Inferior parietal cortex (tissue), 1 donor: ENCODE measurements around the gene PRSS53.
"Not testable (repeated sequence)": the region's sequence is repeated elsewhere in the genome, so short reads cannot be mapped to it uniquely, and the experiment has no call there.

Source experiments
- DNase-seq: peaks from one replicate; pipeline ENCODE4 v3.0.0-alpha.2; 2016; ENCODE audit errors: extremely low spot score

The PRSS53 gene

DNA sequence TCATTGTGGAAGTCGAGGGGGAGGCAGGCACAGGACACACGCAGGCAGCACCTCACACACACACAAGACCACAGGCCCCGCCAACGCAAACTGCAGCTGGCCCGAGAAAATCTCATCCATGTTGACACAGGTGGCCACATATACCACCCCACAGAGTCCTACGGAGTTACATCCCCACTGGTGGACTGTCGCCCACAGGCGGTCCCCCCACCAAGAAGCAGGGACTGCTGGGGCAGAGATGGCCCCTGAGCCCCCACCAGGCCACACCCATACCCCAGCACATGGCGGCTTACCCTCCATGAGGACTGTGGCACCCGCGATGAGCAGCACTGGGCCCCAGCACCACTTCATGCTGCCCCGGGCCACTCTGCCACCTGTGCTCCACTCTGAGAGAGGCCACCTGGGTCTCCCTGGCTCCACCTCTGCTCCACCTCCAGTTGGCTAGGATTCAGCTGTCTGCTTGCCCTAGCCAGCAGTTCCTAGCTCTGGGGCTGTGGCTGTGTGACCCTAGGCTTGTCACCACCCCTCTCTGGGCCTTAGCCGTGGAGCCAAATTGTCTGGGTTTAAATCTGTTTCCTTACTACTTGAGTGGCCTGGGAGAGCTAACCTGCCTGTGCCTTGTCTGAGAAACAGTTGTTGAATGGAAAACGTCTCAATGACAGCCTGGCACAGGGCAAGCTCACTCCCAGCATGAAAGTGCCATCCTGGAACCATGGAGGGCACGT is at the start of gene PRSS53:
Gene PRSS53, minus strand, starts transcription at position 485 of the 725 bp plus-strand sequence. Its CDS starts 134 bp downstream, at position 351.
- DNase-seq: no peak

DNA sequence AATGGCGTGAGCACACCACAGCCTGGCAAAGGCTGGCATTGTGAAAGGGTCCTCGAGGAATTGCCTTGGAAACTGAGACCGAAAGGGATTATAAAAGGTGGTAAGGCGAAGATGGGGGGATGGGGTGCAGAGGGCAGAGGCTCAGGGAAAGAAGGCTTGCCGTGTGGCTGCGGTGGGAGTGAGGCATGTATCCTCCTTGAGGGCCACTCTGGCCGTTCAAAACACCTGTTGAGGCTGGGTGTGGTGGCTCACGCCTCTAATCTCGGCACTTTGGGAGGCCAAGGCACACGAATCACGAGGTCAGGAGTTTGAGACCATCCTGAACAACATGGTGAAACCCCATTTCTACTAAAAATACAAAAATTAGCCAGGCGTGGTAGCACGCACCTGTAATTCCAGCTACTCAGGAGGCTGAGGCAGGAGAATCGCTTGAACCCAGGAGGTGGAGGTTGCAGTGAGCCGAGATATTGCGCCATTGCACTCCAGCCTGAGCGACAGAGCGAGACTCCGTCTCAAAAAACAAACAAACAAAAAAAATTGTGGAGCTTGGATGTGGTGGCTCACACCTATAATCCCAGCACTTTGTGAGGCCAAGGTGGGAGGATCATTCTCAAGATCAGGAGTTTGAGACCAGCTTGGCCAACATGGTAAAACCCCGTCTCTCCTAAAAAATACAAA is 48.2 kb upstream of the PRSS53 start:
- not testable (repeated sequence) for DNase-seq

DNA sequence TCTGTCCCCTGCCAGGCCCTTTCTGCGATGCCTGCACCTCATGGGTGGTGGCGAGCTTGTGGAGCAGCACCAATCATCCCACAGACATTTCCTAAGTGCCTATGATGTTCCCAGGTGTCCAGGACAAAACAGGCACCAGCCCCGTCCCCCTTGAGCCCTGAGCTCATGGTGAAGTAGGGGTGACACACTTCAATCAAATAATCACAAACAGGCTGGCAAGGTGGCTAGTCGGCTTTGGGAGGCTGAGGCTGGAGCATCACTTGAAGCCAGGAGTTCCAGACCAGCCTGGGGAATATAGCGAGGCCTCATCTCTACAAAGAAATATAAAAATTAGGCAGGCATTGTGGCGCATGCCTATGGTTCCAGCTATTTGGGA is 47.5 kb upstream of the PRSS53 start:
- DNase-seq: no peak

DNA sequence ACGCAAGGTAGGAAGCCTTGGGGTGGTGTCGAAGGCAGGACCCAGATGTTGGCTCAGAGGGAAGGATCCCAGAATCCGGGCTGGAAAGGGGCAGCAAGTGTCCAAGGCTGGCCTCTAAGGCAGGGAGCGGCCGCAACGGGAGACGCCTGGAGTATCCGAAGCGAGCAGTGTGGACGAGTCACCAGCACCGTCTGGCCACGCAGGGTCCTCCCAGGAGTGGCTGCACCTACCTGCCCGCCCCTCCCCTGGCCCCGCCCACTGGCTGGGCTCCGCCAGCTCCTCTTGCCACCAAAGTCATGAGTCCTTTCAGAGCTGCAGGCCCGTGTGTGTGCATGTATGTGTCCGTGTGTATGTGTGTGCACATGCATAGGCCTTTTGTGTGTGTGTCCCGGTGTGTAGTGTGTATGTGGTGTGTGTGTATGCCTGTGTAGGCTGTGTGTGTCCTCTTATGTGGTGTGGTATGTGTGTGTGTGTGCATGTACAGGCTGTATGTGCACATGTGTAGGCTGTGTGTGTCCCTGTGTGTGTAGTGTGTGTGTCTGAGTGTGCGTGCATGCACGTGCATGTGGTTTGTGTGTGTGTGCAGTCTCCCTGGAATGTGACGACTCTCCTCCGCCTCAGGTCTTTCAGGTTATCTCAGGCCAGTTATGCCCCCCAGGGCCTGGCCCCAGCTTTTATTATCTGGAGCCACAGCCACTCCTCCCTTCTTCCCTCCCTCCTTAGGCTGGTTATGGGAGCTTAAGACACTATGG is 47.0 kb upstream of the PRSS53 start, which contains the start of gene PRSS8:
Gene PRSS8, minus strand, starts transcription at position 193 of the 752 bp plus-strand sequence. CDS start 229 bp downstream, outside the sequence.
- no peak for DNase-seq

DNA sequence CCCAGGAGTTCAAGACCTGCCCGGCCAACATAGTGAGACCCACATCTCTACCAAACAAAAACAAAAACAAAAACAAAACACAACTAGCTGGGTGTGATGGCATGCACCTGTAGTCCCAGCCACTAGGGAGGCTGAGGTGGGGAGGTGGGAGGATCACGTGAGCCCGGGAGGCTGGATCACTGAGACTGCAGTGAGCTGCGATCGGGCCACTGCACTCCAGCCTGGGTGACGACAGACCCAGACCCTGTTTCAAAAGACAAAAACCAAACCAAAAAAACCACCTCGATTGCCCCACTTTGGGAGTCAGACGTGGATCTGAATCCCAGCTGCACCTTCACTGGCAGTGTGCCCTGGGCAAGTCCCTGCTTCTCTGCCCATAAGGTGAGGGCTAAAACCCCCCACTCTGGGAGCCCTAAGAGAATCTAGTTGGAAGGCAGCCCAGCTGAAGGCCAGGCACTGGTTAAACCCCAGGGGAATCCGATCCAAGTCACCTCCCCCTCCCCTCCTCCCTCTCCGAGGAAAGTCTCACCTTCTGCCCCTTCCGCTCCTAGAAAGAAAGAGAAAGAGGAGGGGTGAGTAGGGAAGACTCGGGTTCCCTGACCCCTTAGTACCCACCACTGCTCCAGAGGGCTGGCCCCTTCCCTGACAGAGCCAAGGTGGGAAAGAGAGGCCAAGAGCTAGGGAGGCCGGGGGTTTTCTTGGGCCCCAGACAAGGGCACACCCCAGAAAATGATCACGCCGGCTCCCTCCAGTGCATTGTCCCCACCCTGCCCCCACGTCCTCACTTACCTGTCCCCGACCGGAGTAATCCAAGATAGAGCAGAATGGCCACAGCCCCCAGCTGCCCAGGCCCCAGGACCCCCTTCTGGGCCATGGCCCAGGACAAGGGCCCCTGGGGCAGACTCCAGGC is 46.1 kb upstream of the PRSS53 start:
- no peak for DNase-seq

DNA sequence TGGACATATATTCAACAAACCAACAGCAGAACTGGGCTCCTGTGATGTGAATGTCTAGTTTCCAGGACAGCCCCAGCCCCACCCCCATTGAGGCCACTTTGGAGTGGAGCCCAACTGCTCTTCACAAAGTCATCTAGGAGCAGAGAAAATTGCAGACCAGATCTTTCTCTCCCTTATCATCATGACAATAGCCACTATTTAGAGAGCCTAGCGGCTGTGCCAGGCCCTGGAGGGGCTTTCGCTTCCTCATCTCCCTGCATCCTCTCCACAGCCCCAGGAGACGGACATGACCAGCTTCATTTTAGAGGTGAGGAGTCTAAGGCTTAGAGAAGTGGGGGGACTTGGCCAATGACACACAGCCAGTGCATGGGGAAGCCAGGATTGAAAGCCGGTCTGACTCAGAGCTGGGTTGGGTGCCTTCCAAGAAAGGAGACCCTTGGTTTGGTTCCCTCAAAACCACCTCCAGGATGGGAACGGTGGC is 45.4 kb upstream of the PRSS53 start:
- no peak for DNase-seq

DNA sequence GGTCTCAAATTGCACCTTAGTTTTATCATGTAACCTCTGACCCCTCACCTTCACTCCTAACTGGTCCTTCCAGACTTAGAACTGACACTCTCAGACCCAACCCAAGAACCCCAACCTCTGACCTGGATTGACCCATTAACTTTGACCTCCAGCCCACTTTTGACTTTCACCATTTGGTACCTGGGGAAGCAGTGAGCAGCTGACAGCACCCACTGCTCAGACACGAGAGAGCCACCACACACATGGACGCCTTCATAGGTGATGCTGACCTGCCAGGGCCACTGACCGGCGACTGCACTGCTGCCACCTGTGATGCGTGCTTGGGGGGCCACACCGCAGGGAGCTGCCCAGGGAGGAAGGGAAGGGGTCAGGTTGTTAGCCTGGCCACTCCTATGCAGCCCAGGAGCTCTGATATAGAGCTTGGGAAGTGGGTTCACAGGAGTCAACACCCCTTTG is 44.3 kb upstream of the PRSS53 start:
- no peak for DNase-seq

DNA sequence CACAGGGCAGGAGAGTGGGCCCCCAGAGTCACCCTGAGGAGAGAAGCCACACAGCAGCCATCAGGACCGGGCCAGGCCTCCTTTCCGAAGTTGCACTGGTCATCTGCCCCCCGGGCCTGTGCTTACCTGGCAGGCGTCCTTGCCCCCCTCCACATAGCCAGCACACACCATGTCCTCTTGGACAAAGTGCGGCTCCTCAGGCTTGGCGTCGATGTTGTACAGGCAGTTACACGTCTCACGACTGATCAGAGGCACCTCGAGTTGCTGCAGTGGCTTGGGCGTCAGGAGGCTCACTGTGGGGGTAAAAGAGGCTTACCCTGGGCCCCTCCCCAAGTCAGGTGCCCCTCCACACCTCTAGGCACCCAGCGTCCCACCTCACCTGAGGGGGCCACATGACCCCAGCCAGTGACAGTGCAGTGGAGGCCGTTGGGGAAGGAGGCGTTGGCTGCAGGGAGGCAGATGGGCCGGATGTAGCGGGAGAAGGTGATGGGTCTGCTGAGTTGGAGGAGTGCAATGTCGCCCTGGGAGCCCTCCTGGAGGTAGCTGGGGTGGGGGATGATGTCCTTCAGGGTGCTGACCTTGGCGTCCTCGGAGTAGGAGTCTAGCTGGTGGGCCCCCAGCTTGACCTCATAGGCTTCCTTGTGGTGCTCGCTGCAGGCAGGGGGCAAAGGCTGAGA is 43.7 kb upstream of the PRSS53 start:
- no peak for DNase-seq

DNA sequence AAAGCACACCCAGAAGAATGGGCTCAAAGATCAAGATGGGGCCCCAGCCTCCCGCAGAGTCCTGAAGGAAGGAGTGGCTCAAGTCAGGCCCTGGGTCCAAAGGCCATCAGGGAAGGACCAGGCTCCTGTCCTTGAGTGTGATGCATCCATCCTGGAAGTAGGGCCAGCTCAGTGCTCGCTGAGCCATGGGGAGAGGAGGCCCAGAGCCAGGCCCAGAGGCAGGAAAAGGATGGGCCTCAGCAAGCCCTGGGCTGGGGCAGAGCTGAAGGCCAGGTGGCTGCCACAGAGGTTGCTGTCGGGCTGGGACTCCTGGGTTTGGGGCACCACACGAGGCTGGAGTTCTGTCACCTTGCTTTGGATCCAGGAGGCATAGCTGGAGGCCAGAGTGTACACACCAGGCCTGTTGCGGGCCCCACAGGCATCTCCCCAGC is 43.1 kb upstream of the PRSS53 start:
- DNase-seq: no peak

DNA sequence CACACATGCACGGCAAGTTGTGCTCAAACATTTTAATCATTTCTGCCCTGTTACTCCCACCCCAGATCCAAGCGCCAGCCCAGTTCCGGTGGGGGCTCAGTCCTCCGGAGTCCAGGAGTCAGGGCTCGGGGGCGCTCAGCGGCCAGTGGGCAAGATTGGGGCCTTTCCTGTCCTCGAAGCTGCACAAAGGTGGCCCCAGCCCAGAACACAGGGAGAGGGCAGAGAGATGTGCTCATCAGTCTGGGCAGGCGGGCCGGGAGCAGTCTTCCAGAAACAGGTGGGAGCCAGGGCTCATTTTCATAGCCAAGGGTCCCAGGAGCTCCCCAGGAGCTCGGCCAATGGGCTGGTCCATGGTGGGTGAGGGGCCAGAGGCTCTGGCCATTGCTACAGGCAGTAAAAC is 42.7 kb upstream of the PRSS53 start:
- DNase-seq: no peak

DNA sequence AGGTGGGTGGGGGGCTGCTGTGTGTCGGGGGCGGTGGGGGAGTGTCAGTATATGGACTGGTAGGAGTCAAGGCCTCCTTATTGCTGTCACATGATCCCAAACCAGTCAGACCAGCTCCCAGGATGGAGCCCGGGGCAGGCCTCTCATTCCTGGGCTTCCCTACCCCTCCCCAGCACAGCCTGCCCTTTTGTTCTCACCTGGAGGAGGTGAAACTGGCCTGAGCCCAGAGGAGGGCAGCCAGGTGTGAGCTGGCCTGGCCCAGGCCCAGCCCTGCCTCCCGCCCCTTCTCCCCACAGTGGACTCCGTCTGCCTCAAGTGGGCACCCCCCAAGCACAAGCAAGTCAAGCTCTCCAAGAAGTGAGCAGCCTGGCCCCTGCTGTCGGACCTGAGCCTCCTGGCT is 42.2 kb upstream of the PRSS53 start:
- no peak for DNase-seq

DNA sequence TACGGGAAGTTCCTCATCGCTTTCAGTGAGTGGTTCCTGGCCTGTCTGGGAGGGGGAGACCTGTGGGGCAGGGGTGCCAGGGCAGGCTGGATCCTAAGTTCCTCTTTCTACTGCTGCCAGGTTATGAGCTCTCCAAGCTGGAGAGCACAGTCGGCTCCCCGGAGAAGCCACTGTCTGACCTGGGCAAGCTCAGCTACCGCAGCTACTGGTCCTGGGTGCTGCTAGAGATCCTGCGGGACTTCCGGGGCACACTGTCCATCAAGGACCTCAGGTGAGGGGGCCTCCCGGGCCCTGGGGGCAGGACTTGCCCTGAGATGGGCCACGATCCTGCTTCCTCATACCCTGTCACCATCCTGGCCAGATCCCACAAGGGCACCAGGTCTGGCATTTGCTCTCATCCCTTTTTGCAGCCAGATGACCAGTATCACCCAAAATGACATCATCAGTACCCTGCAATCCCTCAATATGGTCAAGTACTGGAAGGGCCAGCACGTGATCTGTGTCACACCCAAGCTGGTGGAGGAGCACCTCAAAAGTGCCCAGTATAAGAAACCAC is 41.7 kb upstream of the PRSS53 start:
- DNase-seq: no peak

DNA sequence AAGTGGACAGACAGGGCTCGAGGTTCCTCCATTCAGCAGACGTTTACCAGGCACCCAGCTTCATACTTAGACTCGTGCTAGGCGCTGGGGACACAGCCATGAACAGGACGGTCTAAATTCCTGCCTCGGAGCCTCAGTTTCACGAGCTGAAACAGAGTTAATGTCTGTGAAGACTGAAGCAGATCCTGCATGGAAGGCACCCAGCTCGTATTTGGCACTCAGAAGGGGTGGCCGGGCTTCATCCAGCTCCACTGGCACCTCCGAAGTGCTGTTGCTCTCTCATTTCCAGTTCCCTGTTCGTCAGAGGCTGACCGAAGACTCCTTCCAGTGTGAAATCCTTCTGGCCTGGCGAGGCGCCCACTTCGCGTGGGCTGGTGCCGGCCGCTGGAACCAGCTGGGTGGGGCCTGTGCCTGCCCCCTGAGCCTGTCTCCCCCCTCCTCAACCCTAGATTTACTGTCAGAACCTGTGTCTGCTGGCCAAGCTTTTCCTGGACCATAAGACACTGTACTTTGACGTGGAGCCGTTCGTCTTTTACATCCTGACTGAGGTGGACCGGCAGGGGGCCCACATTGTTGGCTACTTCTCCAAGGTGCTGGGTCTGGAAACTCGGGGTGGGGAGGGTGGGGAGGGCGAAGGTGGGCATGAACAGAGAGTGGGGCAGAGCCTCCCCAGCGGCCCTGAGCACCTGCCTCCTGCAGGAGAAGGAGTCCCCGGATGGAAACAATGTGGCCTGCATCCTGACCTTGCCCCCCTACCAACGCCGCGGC is 41.0 kb upstream of the PRSS53 start:
- peak; percentile 10 for DNase-seq

DNA sequence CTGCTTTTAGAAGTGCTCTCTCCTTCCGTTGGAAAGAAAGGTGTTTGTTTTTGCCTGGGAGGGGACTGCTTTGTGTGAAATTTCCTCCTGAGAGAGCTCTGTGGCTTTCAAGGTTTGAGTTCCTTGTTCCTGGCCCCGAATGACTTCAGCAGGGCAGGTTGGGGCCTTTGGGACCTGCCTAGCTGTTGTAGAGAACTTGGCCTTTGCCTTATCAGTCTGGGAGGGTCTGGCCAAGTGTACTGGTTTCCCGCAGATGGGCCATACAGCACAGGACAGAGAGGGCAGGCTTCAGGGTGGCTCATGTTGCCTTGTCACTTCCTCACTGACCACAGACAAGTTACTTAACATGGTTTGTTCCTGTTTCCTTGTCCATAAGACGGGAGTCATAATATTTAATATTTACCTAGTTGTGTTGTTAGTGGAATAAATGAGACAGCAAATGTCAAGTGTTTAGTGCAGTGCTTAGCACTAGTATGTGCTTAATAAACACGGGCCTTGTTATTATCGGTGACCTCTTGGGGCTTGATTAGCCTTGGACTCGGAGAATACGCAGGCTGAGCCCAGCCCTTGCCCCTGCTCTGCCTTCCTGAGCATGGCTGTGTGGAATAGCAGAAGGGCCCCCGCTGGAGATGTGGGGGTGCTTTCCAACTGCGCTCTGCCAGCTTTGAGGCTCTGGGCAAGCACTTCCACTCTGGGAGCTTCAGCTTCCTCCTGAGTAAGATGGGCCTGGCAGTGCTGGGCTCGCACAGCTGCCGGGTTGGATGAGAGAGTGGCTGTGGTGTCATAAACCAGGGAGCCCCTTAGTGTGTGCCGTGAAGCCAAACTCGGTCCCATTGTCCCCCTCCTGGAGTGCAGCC is 40.2 kb upstream of the PRSS53 start:
- DNase-seq: peak; percentile 32

DNA sequence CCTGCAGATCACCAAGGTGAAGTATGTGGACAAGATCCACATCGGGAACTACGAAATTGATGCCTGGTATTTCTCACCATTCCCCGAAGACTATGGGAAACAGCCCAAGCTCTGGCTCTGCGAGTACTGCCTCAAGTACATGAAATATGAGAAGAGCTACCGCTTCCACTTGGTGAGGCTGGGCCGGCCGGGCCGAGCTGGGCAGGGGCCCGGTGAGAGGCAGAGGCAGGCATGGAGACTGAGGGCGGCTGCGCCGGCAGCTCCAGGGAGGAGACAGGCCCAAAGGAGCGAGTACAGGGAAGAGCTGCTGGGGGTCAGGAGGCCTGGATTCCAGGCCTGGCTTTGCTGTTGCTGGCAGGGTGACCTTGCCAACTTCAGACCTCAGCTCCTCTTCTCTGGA is 38.4 kb upstream of the PRSS53 start:
- no peak for DNase-seq

DNA sequence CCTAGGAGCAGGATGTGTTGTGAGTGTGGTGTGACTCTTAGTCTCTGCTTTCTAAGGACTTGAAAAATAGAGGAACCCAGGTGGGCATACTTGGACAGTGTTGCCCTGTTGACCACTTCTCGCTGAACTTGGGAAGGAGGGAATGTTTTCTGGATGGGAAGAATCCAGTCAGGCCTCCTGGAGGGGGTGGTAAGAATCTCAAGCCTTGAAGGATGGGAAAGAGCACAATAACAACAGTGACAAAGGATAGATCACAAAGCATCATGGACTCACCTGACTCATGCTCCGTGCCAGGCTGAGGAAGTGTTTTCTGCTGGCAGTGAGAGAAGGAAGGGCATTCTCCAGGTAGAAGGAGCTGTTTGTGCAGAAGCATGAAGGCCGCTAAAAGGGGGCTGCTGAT is 37.1 kb upstream of the PRSS53 start:
- no peak for DNase-seq

DNA sequence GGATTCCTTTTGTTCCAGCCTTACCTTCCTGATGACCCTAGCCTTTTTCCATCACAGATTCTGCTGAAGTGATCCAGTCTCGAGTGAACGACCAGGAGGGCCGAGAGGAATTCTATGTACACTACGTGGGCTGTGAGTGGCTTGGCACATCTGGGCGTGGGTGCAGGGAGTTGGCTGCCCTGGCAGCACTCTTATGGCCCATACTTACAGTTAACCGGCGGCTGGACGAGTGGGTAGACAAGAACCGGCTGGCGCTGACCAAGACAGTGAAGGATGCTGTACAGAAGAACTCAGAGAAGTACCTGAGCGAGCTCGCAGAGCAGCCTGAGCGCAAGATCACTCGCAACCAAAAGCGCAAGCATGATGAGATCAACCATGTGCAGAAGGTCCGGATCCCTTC is 31.4 kb upstream of the PRSS53 start:
- no peak for DNase-seq
